A549 (cell line): Measurements from ENCODE around the gene SELENOV.

Experiments
- CBX8 ChIP-seq: fragments of 200-600 bp; sonication (generic); IDR thresholded peaks from 2 replicates; pipeline ENCODE4 v1.6.1; 2016
- CEBPB ChIP-seq, 2 experiments: fragments of >200 bp in 1 of 2; sonication (Bioruptor Twin) in 1 of 2; formaldehyde crosslinking in 1 of 2; IDR thresholded peaks; 2 replicates each; pipeline ENCODE4 v1.6.1; 2012 to 2016
- CHD4 ChIP-seq: fragments of 200-600 bp; sonication (generic); IDR thresholded peaks from 2 replicates; pipeline ENCODE4 v1.6.1; 2016; ENCODE audit warnings: antibody characterized with exemption, mild to moderate bottlenecking, borderline replicate concordance
- CTCF ChIP-seq: fragments of >200 bp; sonication (Bioruptor Twin); formaldehyde crosslinking; IDR thresholded peaks from 3 replicates; pipeline ENCODE4 v1.5.1; 2016
- EP300 ChIP-seq, 2 experiments: fragments of >200 bp; sonication (Bioruptor Twin); formaldehyde crosslinking; IDR thresholded peaks; 2 replicates in 1 of 2; 3 replicates in 1 of 2; pipeline ENCODE4 v1.6.1; 2016 to 2017
- HOXA7 ChIP-seq: fragments of 250-450 bp; sonication (Bioruptor Pico); IDR thresholded peaks from 2 replicates; pipeline ENCODE4 v1.5.0; 2020; ENCODE audit warnings: mild to moderate bottlenecking, moderate library complexity
- KDM1A ChIP-seq: fragments of 200-600 bp; sonication (generic); IDR thresholded peaks from 2 replicates; pipeline ENCODE4 v1.6.1; 2016; ENCODE audit warnings: low read depth, mild to moderate bottlenecking
- MYC ChIP-seq: IDR thresholded peaks from 2 replicates; pipeline ENCODE4 v1.6.1; 2012; ENCODE audit warnings: mild to moderate bottlenecking, inconsistent platforms, low read length, improper control_type of control experiment, borderline replicate concordance
- PBX3 ChIP-seq: IDR thresholded peaks from 2 replicates; pipeline ENCODE4 v1.6.1; 2012
- PHF8 ChIP-seq: fragments of 200-600 bp; sonication (generic); IDR thresholded peaks from 2 replicates; pipeline ENCODE4 v1.6.1; 2016; ENCODE audit warnings: low read depth, mild to moderate bottlenecking, antibody characterized with exemption, moderate library complexity, borderline replicate concordance
- POLR2A ChIP-seq: IDR thresholded peaks from 2 replicates; pipeline ENCODE4 v1.6.1; 2012; ENCODE audit warnings: mild to moderate bottlenecking, low read length
- REST ChIP-seq: fragments of 200-600 bp; sonication (generic); IDR thresholded peaks from 2 replicates; pipeline ENCODE4 v1.6.1; 2016; ENCODE audit warnings: antibody characterized with exemption, mild to moderate bottlenecking, moderate library complexity
- RFX5 ChIP-seq: fragments of 450-650 bp; IDR thresholded peaks from 2 replicates; pipeline ENCODE4 v1.7.1; 2014; ENCODE audit warnings: antibody characterized with exemption, mild to moderate bottlenecking, moderate library complexity
- ZC3H11A ChIP-seq: fragments of 450-650 bp; IDR thresholded peaks from 2 replicates; pipeline ENCODE4 v1.6.1; 2014; ENCODE audit warnings: antibody characterized with exemption, mild to moderate bottlenecking

- TF ChIP-seq PHF8 (no peak), CTCF (no peak), RFX5 (no peak), ZC3H11A (no peak), KDM1A (no peak), REST (no peak), POLR2A (no peak), EP300 (IDR thresholded peaks at IDR 0.05) (no peak), CBX8 (no peak), PBX3 (no peak), MYC (no peak), HOXA7 (CRISPR knock-in tag) (no peak), CEBPB (IDR thresholded peaks at IDR 0.05) (no peak), CHD4 (no peak)
Observed at GRCh38 chr19:39518975-39519374, 4.0 kb downstream of the SELENOV start.
